Common myeloid progenitor, CD34-positive (primary cell): ENCODE measurements around the gene USF3. TPM values are rescaled to one million over a fixed set of nuclear protein-coding genes. Genes with fewer than 3 reads are reported as not detected.

Experiments
- CTCF ChIA-PET: fragments of 350-600 bp; sonication (Branson Sonifier 250); formaldehyde crosslinking; loops from one replicate; lab custom pipeline; 2021; ENCODE audit warnings: antibody characterized with exemption; lab: Charles Lee
- POLR2A ChIA-PET: fragments of 350-600 bp; sonication (Branson Sonifier 250); formaldehyde crosslinking; loops from one replicate; lab custom pipeline; 2021; ENCODE audit warnings: antibody characterized with exemption; lab: Charles Lee
- DNase-seq, 3 donors: peaks; one replicate each; pipeline versions ENCODE4 v3.0.0 to v3.0.0-alpha.2; 2013
- H3K27ac ChIP-seq, 2 experiments: 1 replicate in 1 of 2; 2 replicates in 1 of 2; pipeline ENCODE4 v1.7.0; 2013; ENCODE audit warnings: inconsistent platforms in 2 of 2, low read length in 2 of 2, mild to moderate bottlenecking in 2 of 2, low read depth in 1 of 2, moderate library complexity in 1 of 2; ENCODE audit not compliant: severe bottlenecking in 2 of 2, insufficient read depth in 1 of 2, poor library complexity in 1 of 2
- H3K27me3 ChIP-seq, 5 experiments: replicated peaks in 2 of 5; 1 replicate in 3 of 5; 2 replicates in 2 of 5; pipeline versions ENCODE4 v1.6.1 to v1.7.0; 2013; ENCODE audit warnings: low read length in 4 of 5, mild to moderate bottlenecking in 2 of 5, moderate library complexity in 2 of 5, inconsistent platforms in 1 of 5; ENCODE audit not compliant: insufficient read depth in 5 of 5, control insufficient read depth in 4 of 5
- H3K36me3 ChIP-seq, 4 experiments: 1 replicate in 2 of 4; 2 replicates in 2 of 4; pipeline versions ENCODE4 v1.6.1 to v1.7.0; 2013; ENCODE audit warnings: low read length in 3 of 4, control low read depth in 1 of 4, mild to moderate bottlenecking in 1 of 4; ENCODE audit not compliant: control insufficient read depth in 4 of 4, insufficient read depth in 4 of 4
- H3K4me1 ChIP-seq, 4 experiments: 1 replicate in 3 of 4; 2 replicates in 1 of 4; pipeline versions ENCODE4 v1.6.1 to v1.7.1; 2013; ENCODE audit warnings: low read length in 3 of 4, mild to moderate bottlenecking in 3 of 4, control low read depth in 1 of 4, inconsistent platforms in 1 of 4, moderate library complexity in 1 of 4; ENCODE audit not compliant: control insufficient read depth in 4 of 4, insufficient read depth in 4 of 4; ENCODE audit errors: control extremely low read depth in 1 of 4
- H3K4me3 ChIP-seq, 7 experiments: 1 replicate in 4 of 7; 2 replicates in 3 of 7; pipeline versions ENCODE4 v1.5.1 to v1.7.0; 2013; ENCODE audit warnings: mild to moderate bottlenecking in 7 of 7, low read length in 6 of 7, moderate library complexity in 6 of 7, inconsistent platforms in 2 of 7, low read depth in 2 of 7, control low read depth in 1 of 7; ENCODE audit not compliant: insufficient read depth in 4 of 7, control insufficient read depth in 1 of 7; ENCODE audit errors: extremely low read depth in 1 of 7
- H3K9me3 ChIP-seq, 5 experiments: 1 replicate in 4 of 5; 2 replicates in 1 of 5; pipeline versions ENCODE4 v1.6.1 to v1.7.1; 2013; ENCODE audit warnings: low read length in 4 of 5, mild to moderate bottlenecking in 2 of 5, inconsistent platforms in 1 of 5, low read depth in 1 of 5, moderate library complexity in 1 of 5; ENCODE audit not compliant: control insufficient read depth in 4 of 5, insufficient read depth in 2 of 5; ENCODE audit errors: control extremely low read depth in 1 of 5
- WGBS: methylation state at CpG from one replicate; pipeline ENCODE4 v1.1.5; 2013; ENCODE audit not compliant: insufficient coverage; 5-methylcytosine and 5-hydroxymethylcytosine counted together
- polyA plus RNA-seq: library from polyadenylated mRNA; unstranded; fragments of 120-200 nt; gene quantifications from one replicate; pipeline ENCODE4 v1.2.1, GENCODE V29; 2013

USF3 gene
- 14.5 TPM for polyA plus RNA-seq

GRCh38 chr3:113695786-113696645, at the start of gene USF3:
USF3 (minus strand) TSS chr3:113696642; CDS start chr3:113674878, 21,764 bp downstream.
- POLR2A ChIA-PET: no interaction called here
- no peaks in the 10 kb centered on the region for H3K27me3 ChIP-seq
- peaks cover 0 to 2% (median 0%) of the 10 kb centered on the region in 4 experiments for H3K36me3 ChIP-seq
- WGBS: 0% methylated on average over 40 of the region's 75 CpGs
- peak within 1 kb of the TSS; percentile 82 to 94 for H3K27ac ChIP-seq
- CTCF ChIA-PET: no interaction called here
- H3K4me3 ChIP-seq: peak within 1 kb of the TSS; percentile 85 to 99 (median 92)
- peaks cover 12 to 28% (median 21%) of the 10 kb centered on the region in 4 experiments for H3K4me1 ChIP-seq
- DNase-seq: peak; percentile 82 to 91 (median 89)
- peaks cover 0 to 2% (median 0%) of the 10 kb centered on the region in 5 experiments for H3K9me3 ChIP-seq

GRCh38 chr3:113745756-113746547, 49.5 kb upstream of the USF3 start, which contains the start of gene NAA50:
NAA50 (minus strand) TSS chr3:113746249; CDS start chr3:113745949, 300 bp downstream.
- peak within 1 kb of the TSS; percentile 97 to 100 for H3K27ac ChIP-seq
- peaks cover 34 to 74% (median 49%) of the 10 kb centered on the region in 4 experiments for H3K4me1 ChIP-seq
- DNase-seq: peak; percentile 92 to 96 (median 96)
- 0% methylated on average over 51 of the region's 72 CpGs for WGBS
- H3K9me3 ChIP-seq: no peaks in the 10 kb centered on the region
- peaks cover 0 to 5% (median 0%) of the 10 kb centered on the region in 4 experiments for H3K36me3 ChIP-seq
- H3K27me3 ChIP-seq: no peaks in the 10 kb centered on the region
- peak within 1 kb of the TSS; percentile 80 to 100 (median 94) for H3K4me3 ChIP-seq
- CTCF ChIA-PET: interaction anchor here (0.6 to 5.3 kb wide), 20 partner anchors 11 to 309 kb away, joined by 3 to 46 read pairs (median 5); partner anchors contain the start of gene GRAMD1C
- POLR2A ChIA-PET: interaction anchor here (0.9 to 1.3 kb wide), 6 partner anchors 10 to 249 kb away, joined by 3 to 7 read pairs (median 3); no protein-coding TSS in a partner anchor

- H3K4me3 ChIP-seq: peak overlapping the region; percentile 68 to 100 (median 93)
- H3K4me1 ChIP-seq: peaks cover 33 to 76% (median 50%) of the 10 kb centered on the region in 4 experiments
- H3K36me3 ChIP-seq: peaks cover 0 to 5% (median 0%) of the 10 kb centered on the region in 4 experiments
- peak overlapping the region; percentile 97 to 100 for H3K27ac ChIP-seq
- ChIA-PET POLR2A (interaction anchor here (0.6 to 1.3 kb wide), 8 partner anchors 10 to 248 kb away, joined by 3 to 9 read pairs (median 3); no protein-coding TSS in a partner anchor), CTCF (interaction anchor here (0.6 to 5.3 kb wide), 26 partner anchors 10 to 309 kb away, joined by 3 to 46 read pairs (median 4); partner anchors contain the start of gene GRAMD1C)
- H3K27me3 ChIP-seq: no peaks in the 10 kb centered on the region
- WGBS: under 1% methylated on average over 19 of the region's 35 CpGs
- peak; percentile 93 to 96 (median 95) for DNase-seq
- H3K9me3 ChIP-seq: no peaks in the 10 kb centered on the region
Observed at GRCh38 chr3:113744941-113745755, 48.7 kb upstream of the USF3 start.

GRCh38 chr3:113743006-113743630, 46.7 kb upstream of the USF3 start:
- Histone ChIP-seq H3K27me3 (no peaks in the 10 kb centered on the region), H3K4me3 (peak overlapping the region in 1 of 7 experiments; percentile 40), H3K9me3 (no peaks in the 10 kb centered on the region), H3K36me3 (peaks cover 0 to 5% (median 0%) of the 10 kb centered on the region in 4 experiments), H3K4me1 (peaks cover 21 to 57% (median 35%) of the 10 kb centered on the region in 4 experiments), H3K27ac (no peak overlapping the region)
- peak in 1 of 3 donors; percentile 26 for DNase-seq
- POLR2A ChIA-PET: no interaction called here
- WGBS: 69% methylated on average over 3 of the region's 7 CpGs
- CTCF ChIA-PET: interaction anchor here (2.7 to 5.3 kb wide), 2 partner anchors 8 to 21 kb away, joined by 13 to 46 read pairs; no protein-coding TSS in a partner anchor

- POLR2A ChIA-PET: no interaction called here
- Histone ChIP-seq H3K4me1 (peaks cover 12 to 53% (median 30%) of the 10 kb centered on the region in 4 experiments), H3K27ac (no peak overlapping the region), H3K9me3 (no peaks in the 10 kb centered on the region), H3K36me3 (peaks cover 0 to 5% (median 0%) of the 10 kb centered on the region in 4 experiments), H3K27me3 (no peaks in the 10 kb centered on the region), H3K4me3 (no peak overlapping the region)
- no CpG with 5 or more reads among the region's 1 CpG for WGBS
- CTCF ChIA-PET: interaction anchor here (0.8 to 2.3 kb wide), 4 partner anchors 10 to 164 kb away, joined by 3 to 6 read pairs (median 4); no protein-coding TSS in a partner anchor
- DNase-seq: no peak
Observed at GRCh38 chr3:113741620-113742019, 45.2 kb upstream of the USF3 start.
